ENCODE measurements around the gene MPRIP. TPM values are rescaled to one million over a fixed set of nuclear protein-coding genes. Genes with fewer than 3 reads are reported as not detected.

MPRIP gene
- total RNA-seq, 1 donor from 2014 or later = 275 TPM

GRCh38 chr17:17021194-17021863 is 20.9 kb upstream of the MPRIP start:
- TF ChIP-seq, protein P1, sequence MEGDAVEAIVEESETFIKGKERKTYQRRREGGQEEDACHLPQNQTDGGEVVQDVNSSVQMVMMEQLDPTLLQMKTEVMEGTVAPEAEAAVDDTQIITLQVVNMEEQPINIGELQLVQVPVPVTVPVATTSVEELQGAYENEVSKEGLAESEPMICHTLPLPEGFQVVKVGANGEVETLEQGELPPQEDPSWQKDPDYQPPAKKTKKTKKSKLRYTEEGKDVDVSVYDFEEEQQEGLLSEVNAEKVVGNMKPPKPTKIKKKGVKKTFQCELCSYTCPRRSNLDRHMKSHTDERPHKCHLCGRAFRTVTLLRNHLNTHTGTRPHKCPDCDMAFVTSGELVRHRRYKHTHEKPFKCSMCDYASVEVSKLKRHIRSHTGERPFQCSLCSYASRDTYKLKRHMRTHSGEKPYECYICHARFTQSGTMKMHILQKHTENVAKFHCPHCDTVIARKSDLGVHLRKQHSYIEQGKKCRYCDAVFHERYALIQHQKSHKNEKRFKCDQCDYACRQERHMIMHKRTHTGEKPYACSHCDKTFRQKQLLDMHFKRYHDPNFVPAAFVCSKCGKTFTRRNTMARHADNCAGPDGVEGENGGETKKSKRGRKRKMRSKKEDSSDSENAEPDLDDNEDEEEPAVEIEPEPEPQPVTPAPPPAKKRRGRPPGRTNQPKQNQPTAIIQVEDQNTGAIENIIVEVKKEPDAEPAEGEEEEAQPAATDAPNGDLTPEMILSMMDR (conservative IDR thresholded peaks at IDR 0.05) = no peak
- DNase-seq (ENCODE audit: extremely low spot score, unreplicated experiment) = no peak
- no peaks in the 10 kb centered on the region for H3K9me3 Mint-ChIP-seq
- H3K27ac Mint-ChIP-seq = peak overlapping the region; percentile 72
- H3K4me3 Mint-ChIP-seq = peak overlapping the region; percentile 17
- no peaks in the 10 kb centered on the region for H3K36me3 Mint-ChIP-seq
- peaks cover 19% of the 10 kb centered on the region for H3K4me1 Mint-ChIP-seq (ENCODE audit: unreplicated experiment)
- H3K27me3 Mint-ChIP-seq = no peaks in the 10 kb centered on the region

DNA sequence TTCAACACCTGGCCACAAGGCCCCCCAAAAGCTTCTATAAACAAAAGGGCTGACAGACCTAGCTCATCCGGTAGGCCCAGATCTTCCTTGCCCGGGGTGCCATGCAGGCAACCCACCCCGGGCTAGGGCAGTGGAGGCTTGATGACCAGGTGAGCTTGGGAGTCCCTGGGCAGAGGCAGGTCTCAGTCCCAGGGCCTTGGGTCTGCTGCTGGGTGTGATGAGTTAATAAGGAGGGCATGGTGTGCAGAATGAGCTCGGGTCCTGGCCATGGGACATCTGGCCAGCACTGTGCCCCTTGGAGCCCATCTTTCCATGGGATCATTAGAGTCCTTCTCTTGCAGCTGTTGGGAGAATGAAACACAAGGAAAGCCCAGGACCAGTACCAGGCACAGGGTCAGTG is 20.2 kb upstream of the MPRIP start:
- no peaks in the 10 kb centered on the region for H3K36me3 Mint-ChIP-seq
- no peaks in the 10 kb centered on the region for H3K9me3 Mint-ChIP-seq
- no peak overlapping the region for H3K4me3 Mint-ChIP-seq
- DNase-seq (ENCODE audit: extremely low spot score, unreplicated experiment) = no peak
- no peaks in the 10 kb centered on the region for H3K27me3 Mint-ChIP-seq
- TF ChIP-seq, protein P1 (conservative IDR thresholded peaks at IDR 0.05) = no peak
- H3K4me1 Mint-ChIP-seq (ENCODE audit: unreplicated experiment) = peaks cover 19% of the 10 kb centered on the region
- peak overlapping the region; percentile 72 for H3K27ac Mint-ChIP-seq

DNA sequence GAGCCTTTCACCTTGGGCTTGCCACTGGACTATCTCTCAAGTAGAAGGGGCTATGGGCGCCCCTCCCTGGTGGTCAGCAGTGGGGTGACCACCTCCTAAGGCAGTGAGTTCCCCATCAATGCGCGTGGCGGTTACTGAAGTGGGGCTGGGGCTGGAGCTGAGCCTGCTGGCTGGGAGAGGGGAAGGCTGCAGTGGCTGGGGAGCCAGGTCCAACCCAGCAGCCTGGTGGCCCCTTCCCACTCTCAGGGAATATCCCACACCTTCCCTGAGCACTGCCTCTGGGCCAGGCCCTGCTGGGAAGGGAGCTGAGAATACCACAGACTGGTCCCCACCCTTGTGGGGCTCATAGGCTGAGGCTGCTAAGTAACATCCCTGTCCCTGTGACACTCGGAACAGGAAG is 19.8 kb upstream of the MPRIP start:
- TF ChIP-seq, protein P1 (conservative IDR thresholded peaks at IDR 0.05) = no peak

DNA sequence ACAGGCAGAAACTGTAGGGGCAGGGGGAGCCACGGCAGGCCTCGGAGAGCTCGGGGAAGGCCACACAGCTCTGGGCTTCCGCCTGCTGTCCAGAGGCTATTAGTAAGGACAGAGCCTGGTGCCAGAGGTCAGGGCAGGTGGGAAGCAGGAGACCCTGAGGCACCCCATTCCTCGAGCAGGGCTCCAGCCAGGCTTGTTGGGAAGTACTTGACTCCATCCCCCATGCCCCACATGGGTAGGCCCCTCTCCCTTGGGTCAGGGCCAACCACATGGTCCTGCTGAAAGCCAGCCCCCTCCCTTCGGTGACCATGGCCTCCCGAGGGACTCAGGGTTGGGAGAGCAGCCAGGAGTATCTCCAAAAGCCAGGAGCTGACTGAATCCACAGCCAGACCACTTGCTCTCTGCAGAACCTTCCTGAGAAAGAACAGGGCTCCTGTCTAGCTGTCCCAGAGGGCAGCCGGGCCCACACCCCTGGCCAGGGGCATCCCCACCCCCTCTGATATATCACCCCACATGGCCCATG is 17.4 kb upstream of the MPRIP start:
- TF ChIP-seq, protein P1 (conservative IDR thresholded peaks at IDR 0.05) = no peak
- no peaks in the 10 kb centered on the region for H3K27me3 Mint-ChIP-seq
- peaks cover 20% of the 10 kb centered on the region for H3K4me1 Mint-ChIP-seq (ENCODE audit: unreplicated experiment)
- H3K36me3 Mint-ChIP-seq = no peaks in the 10 kb centered on the region
- no peak overlapping the region for H3K4me3 Mint-ChIP-seq
- H3K9me3 Mint-ChIP-seq = no peaks in the 10 kb centered on the region
- no peak for DNase-seq (ENCODE audit: extremely low spot score, unreplicated experiment)
- H3K27ac Mint-ChIP-seq = no peak overlapping the region

More for the DNA sequence above, 19.8 kb upstream of the MPRIP start:
- peaks cover 19% of the 10 kb centered on the region for H3K4me1 Mint-ChIP-seq (ENCODE audit: unreplicated experiment)
- DNase-seq (ENCODE audit: extremely low spot score, unreplicated experiment) = no peak
- peak overlapping the region; percentile 72 for H3K27ac Mint-ChIP-seq
- no peaks in the 10 kb centered on the region for H3K9me3 Mint-ChIP-seq
- no peaks in the 10 kb centered on the region for H3K27me3 Mint-ChIP-seq
- no peaks in the 10 kb centered on the region for H3K36me3 Mint-ChIP-seq
- H3K4me3 Mint-ChIP-seq = no peak overlapping the region

- Mint-ChIP-seq H3K9me3 (no peaks in the 10 kb centered on the region), H3K4me3 (no peak overlapping the region), H3K4me1 (ENCODE audit: unreplicated experiment) (peaks cover 23% of the 10 kb centered on the region), H3K27me3 (no peaks in the 10 kb centered on the region), H3K27ac (peak overlapping the region; percentile 94), H3K36me3 (no peaks in the 10 kb centered on the region)
- DNase-seq (ENCODE audit: extremely low spot score, unreplicated experiment) = no peak
- TF ChIP-seq, protein P1 (conservative IDR thresholded peaks at IDR 0.05) = no peak
These were observed 16.6 kb upstream of the MPRIP start for GRCh38 chr17:17025621-17026020.

Measured in type B pancreatic cell (in vitro differentiated cells).